H4 (cell line): ENCODE measurements around the gene PLCXD1. TPM values are rescaled to one million over a fixed set of nuclear protein-coding genes. Genes with fewer than 3 reads are reported as not detected.
"Not testable (repeated sequence)": the region's sequence is repeated elsewhere in the genome, so short reads cannot be mapped to it uniquely, and the experiment has no call there.

ENCODE experiments used
- DNase-seq: peaks from one replicate; pipeline ENCODE4 v3.0.0-alpha.2; 2015; ENCODE audit warnings: low spot score
- total RNA-seq: library from RNA; depleted of rRNA; stranded (reverse); fragments of >200 nt; shearing (Covaris generic); gene quantifications from 2 replicates; pipeline ENCODE4 v1.2.3, GENCODE V29; 2014

The PLCXD1 gene
- total RNA-seq, 1 experiment from 2014 or later, result 7.7 TPM

DNA sequence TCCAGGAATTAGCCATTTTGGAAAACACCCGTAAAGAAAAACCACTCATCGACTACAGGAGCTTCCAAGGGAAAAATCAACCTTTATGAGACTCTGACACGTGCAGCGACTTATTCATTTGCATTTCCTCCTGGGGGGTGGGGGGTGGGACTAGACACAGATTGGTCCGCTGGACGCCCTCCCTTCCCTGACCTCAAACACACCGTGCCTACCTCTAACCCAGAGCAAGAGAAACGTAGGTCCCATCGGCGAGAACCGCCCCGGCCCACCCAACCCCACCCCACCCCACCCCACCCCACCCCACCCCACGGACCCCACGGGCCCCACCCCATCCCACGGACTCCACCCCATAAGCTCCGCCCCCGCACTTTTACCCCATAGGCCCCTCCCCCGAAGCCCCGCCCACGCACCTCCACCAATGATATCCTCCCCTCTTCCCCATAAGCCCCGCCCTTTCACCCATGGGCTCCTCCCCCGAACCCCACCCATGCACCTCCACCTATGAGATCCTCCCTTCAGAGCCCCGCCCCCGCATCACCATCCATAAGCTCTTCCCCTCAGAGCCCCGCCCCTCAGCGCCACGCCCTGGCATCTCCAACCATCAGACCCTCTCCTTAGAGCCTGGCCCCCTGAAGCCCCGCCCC, 36.4 kb downstream of the PLCXD1 start:
- DNase-seq, result no peak

DNA sequence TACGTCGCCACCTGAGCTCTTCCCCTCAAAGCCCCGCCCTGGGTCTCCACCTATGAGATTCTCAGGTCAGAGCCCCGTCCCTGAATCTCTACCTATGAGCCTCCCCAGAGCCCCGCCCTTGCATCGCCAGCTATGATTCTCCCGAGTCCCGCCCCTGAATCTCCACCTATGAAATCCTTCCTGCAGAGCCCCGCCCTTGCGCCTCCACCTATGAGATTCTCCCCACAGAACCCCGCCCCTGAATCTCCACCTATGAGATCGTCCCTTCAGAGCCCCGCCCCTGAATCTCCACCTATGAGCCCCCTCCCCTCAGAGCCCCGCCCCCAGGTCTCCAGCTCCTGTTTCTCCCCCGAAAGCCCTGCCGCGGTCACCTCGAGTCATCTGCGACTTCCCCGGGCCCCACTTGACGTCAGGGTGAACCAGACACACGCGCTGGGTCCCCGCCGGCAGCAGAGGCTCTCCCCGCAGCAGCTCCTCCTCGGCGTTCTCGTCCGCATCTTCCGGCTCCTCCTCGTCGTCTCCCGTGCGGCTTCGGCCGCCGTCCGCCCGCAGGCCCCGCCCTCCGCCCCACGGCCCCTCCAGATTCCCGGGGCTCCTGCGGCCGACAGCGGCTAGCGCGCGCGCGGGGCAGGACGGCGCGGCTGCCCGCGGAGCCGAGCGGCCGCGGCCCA, 37.0 kb downstream of the PLCXD1 start:
- DNase-seq, result peak; percentile 97

DNA sequence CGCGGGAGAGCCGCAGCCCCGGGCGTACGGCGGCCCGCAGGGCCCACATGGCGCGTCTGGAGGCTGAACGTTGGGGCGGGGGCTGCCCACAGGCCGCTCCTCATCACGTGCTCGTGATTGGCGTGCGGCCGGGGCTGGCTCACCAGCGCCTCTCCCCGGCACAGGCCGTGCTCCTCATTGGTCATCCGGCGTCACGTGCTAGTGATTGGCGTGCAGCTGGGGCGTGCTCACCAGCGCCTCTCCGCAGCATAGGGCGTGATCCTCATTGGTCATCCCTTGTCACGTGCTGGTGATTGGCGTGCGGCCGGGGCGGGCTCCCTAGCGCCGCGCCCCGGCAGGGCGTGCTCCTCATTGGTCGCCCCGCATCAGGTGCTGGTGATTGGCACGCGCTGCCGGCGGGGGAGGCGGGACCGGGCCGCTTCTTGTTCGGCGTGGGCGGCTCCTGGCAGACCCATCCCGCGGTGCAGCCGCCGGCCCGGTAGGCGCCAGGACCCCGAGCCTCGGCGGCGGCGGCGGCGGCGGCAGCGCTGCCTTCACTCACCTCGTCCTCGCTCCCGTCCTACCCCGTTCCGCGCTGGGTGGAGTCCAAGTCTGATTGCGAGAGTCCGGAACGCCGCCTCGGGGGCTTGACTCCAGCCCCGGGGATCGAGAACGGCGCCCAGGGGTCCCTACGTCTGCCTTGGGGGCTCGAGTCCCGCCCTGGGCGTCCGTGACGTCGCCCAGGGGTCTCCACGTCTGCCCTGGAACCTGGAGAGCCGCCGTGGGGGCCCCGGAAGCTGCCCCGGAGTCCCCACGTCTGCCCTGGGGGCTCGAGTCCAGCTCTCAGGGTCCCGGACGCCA, 37.8 kb downstream of the PLCXD1 start, which contains the start of gene GTPBP6:
Gene GTPBP6, minus strand, starts transcription at position 58 of the 840 bp plus-strand sequence. Its CDS starts 9 bp downstream, at position 49.
- peak; percentile 100 for DNase-seq

DNA sequence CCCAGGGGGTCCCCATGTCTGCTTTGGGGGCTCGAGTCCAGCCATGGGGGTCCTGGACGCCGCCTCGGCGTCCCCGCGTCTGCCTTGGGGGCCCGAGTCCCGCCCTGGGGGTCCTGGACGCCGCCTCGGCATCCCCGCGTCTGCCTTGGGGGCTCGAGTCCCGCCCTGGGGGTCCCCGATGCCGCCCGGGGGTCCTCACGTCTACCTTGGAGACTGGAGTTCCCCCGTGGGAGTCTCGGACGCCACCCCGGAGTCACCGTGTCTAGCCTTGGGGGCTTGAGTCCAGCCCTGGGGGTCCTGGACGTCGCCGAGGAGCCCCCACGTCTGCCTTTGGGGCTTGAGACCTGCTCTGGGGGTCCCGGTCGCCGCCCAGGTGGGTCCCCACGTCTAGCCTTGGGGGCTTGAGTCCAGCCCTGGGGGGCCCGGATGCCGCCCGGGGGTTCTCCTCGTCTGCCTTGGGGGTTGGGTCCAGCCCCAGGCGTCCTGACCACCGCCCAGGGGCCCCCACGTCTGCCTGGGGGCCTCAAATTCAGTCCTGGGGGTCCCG, 38.5 kb downstream of the PLCXD1 start:
- DNase-seq, result no peak

DNA sequence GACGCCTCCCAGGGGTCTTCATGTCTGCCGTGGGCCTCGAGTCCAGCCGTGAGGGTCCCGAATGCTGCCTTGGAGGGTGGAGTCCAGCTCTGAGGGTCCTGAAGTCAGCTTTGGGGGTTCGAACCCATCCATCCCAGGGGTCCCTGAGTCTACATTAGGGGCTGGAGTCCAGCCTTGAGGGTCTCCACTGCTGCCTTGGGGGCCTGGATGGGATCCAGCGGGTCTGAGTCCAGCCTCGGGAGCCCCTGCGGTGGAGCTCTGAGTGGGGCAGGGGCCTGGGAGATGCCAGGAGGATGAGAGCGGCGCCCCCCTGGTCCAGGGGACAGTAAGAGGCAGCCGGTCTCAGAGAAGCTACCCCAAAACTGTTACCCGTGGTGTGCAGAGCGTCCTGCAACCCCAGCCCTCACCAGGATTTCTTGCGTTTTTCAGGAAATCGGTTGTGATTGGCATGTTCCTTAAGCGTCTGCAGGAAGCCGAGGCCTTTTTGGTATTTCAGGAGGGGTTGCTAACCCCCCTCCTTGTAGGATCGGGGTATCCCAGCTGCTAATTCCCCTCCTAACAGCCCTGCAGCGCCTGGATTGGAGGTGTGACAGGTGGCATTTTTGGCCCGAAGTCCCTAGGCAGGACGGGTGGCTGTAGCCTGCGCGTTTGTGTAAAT, 39.1 kb downstream of the PLCXD1 start:
- no peak for DNase-seq

DNA sequence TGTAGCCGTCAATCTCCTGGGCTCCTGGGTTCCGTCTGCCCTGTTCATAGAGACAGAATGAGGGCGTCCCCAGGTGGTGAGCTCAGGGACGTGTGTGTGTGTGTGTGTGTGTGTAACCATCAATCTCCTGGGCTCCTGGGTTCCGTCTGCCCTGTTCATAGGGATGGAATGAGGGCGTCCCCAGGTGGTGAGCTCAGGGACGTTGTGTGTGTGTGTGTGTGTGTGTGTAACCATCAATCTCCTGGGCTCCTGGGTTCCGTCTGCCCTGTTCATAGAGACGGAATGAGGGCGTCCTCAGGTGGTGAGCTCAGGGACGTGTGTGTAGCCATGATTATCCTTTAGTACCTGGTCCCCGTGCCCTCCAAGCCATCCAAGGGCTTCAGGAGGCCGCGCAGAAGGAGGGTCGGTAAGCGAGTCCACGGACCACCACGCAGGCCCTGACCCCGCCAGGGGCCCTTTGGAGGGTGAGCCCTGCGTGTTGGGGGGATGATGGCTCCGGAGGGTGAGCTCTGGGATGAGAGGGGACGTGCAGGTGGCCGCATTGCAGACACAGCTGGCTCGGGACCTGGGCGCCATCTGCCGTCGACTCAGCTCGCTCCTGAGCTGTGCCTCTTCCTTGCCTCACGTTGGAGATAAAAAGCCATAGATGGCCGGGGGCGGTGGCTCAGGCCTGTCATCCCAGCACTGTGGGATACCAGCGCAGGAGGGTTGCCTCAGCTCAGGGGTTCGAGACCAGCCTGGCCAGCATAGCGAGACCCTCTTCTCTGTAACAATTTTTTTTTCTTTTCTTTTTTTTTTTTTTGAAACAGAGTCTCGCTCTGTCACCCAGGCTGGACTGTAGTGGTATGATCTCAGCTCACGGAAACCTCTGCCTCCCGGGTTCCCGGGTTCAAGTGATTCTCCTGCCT, 42.8 kb downstream of the PLCXD1 start:
- DNase-seq, result peak; percentile 90

DNA sequence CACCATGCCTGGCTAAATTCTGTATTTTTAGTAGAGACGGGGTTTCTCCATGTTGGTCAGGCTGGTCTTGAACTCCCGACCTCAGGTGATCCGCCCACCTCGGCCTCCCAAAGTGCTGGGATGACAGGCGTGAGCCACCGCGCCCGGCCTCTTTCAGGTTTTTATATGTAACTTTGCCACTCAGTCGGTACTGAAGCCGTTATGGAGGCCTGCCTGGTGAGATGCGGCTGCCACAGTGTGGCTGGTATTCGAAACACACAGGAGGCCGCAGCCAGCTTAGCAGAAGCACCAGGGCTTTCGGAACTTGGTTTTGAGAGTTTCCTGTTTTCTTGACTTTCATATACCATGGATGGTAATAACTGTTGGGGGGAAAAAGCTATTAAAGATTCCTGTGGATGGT, 43.5 kb downstream of the PLCXD1 start:
- DNase-seq, result not testable (repeated sequence)

DNA sequence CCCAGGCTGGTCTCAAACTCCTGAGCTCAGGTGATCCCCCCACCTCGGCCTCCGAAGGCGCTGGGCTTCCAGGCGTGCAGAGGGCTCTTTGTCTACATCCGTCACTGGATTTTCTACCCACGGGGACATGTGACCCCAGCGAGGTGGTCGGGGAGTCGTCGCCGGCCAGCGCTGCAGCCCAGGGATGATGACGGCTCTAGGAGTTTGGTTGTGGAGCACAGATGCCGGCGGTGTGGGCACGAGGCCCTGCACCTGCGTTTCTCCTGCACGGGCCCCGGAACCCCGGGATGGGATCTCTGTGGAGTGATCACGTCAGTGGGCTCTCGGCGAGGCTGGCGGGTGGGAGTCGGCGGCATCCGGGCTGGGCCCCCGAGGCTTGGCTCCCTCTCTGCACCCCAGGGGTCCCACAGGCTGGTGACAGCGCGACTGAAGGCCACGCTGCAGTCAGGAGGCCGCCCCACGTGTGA, 46.5 kb downstream of the PLCXD1 start:
- no peak for DNase-seq

DNA sequence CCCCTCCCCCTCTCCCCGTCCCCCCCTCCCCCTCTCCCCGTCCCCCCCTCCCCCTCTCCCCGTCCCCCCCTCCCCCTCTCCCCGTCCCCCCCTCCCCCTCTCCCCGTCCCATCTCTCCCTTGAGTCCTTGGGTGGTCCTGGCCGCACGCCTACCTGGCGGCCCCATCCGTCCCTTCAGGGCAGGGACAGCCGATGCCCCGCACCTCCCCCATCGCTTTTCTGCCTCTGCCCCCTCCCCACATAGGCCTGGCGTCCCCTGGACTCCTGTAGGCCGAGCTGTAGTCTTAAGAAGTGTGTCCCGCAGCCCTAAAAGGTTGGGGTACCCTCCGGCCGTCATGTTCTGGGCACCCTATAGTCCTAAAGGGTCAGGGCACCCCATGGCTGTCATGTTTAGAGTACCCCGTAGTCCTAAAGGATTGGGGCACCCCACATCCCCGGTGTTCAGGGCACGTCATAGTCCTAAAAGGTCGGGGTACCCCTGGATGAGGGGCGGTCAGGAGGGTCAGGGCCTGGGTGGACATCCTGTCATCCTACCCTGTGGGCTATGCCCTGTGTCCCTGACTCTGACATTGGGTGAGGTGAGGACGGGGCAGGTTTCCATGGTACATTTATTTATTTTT, 48.2 kb downstream of the PLCXD1 start:
- no peak for DNase-seq

DNA sequence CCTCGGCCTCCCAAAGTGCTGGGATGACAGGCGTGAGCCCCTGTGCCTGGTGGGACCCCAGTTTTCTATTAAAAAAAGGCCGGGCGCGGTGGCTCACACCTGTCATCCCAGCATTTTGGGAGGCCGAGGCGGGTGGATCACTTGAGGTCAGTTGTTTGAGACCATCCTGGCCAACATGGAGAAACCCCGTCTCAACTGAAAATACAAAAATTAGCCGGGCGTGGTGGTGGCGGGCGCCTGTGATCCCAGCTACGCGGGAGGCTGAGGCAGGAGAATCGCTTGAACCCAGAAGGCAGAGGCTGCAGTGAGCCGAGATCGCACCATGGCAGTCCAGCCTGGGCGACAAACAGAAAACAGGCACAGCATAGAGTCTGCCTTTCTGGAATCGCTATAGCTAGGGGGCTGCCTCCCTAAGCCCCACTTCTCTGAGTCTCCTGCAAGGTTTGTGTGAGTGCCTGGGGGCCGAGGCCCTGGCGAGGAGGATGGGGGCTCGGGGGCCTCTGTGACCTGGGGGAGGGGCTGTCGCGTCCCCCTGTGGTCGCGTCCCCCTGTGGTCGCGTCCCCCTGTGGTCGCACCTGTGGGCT, 49.1 kb downstream of the PLCXD1 start:
- DNase-seq, result not testable (repeated sequence)

DNA sequence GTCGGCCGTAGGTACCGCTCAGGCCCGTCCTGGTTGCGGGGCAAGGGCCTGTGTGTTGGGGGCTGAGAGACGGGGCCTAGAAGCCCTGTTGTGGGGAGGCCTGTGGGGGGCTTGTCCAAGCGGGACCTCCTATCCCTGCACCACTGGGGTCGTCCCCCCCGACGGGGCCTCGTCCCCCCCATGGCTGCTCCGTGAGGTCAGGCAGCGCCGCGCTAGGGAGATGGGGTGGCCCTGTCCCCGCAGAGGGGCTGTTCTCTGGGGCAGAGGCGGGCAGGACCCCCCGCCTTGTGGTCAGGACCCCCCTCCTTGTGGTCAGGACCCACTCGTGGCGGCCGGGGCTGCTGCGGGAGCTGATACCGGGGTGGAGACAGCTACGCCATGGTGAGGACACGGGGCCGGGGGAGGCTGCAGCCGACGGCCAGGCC, 49.6 kb downstream of the PLCXD1 start:
- no peak for DNase-seq

DNA sequence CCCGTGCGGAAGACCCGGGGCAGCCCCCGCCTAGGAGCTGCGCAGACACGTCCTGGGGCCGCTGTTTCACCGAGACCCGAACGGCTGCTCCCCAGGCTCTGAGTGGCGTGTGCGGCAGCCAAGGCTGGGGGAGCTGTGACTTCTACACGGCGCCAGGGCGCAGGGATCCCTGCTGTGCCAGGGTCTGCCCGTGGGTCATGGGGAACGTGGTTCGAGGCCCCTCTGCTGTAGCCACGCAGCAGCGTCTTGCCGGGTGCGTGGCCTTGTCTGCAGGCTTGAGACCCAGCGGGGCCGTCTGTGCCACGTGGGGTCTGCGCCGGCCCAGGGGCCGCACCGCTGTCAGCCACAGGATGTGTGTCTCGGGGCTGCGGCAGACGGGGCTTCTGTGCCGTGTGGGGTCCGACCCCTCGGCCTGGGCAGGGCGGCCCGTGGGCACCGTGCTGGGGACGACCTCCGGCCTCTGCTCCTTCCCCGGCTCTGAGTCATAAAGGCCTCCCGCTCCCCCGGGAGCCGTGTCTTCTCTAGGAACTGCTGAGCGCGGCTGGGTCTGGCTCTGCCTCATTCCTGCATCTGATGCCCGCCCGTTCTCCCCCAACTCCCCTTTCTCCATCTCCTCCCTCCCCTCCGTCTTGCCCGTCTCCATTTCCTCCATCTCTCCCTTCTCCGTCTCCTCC, 50.1 kb downstream of the PLCXD1 start:
- no peak for DNase-seq

DNA sequence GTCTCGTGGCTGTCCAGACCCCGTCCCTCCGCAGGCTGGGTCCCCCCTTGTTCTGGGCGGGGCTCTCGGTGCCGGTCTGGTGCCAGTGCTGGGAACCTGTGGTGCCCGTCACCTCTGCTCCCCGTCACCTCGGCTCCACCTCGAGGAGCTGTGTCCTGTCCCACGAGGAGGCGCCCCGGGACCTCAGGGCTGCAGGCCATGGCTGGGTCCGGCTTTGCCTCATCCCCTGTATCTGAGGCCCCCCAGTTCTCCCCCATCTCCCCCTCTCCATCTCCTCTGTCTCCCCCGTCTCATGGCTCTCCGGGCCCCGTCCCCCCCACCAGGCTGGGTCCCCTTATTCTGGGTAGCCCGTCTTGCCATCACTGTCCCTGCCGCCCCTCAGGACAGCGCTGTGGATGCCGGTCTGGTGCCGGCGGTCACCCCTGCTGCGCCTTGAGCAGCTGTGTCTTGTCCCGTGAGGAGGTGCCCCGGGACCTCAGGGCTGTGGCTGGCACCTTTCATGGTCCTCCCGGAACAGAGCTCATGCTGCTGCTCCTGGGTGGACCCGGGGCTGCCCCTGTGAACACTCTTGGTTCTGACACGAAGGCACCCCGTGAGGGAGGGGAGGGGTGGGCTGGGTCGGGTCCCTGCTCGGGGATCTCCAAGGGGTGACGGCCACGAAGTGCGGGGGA, 50.8 kb downstream of the PLCXD1 start:
- DNase-seq, result no peak

DNA sequence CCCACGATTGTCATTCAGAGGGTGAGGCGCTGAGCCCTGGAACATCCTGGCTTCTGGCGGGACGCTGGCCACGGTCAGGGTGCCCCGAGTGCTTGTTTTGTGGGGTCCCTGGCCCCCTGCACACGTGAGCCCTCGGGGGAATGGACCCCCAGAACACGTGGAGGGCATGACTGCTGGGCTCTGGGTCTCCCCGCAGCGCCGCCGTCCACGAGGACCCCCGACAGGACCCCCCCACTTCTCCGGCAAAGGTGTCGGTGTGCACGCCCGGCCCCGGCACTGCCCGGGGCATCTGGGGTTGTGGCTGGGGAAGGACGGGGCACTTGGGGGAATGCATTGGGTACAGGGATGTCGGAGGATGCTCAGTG, 51.3 kb downstream of the PLCXD1 start:
- no peak for DNase-seq

DNA sequence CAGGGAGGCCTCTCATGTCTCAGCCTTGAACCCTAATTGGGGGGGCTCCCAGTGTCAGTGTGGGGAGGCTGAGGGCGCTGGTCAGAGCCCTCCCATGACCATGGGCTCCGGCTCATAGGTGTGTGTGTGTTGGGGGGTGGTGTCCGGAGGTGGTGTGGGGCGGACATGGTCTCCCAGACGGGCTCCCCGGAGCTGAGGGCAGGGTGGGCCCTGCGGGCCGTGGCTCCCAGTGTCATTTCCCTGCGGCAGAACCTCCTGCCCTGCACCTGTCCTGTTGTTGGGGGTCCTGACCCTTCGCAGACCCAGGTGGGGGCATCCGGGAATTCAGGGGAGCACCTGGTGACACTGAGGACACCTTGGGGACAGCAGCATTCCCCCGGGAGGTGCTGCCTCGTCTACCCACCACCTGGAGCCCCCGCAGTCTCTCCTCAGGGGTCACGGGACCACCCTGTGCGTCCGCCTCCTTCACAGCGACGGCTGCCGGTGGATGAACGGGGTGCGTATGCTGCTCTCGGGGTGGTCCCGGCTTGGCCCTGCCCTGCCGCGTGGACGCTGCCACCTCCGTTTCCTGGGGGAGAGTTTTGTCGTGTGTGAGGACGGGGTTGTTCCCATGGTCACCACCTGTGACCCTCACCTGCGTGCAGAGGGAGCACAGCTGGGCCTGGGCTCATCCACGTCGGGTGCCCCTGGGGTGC, 51.9 kb downstream of the PLCXD1 start:
- DNase-seq, result no peak

DNA sequence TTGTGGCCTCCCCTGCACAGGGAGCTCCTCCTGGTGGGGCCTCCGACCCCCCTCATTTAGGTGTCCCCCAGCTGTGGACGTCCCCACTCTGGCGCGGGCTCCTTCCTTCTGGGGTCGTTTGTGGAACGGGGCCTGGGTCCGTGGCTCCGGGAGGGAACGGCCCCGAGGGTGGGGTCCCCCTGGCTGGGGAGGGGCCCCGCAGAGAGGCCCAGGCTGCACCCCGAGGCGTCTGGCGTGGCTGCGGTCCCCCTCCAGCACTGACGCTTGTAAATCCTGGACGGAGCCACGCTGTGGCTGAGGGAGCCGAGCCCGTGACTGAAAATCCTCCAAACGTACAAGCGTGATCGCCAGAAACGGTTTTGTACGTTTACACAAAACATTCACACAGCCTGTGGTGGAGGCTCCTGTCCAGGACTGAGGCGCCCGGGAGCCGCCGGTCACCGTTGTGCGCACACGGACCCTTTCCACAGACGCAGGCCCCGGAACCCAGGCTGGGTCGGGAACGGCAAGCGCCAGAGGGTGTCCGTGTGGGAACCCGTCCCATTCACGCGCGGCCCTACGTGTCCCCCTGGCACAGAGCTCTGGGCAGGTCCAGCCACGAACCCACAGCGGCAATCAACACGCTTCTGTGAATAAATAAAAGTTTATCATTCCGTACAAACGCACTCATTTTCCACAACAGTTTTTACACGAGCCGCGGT, 52.6 kb downstream of the PLCXD1 start:
- no peak for DNase-seq

DNA sequence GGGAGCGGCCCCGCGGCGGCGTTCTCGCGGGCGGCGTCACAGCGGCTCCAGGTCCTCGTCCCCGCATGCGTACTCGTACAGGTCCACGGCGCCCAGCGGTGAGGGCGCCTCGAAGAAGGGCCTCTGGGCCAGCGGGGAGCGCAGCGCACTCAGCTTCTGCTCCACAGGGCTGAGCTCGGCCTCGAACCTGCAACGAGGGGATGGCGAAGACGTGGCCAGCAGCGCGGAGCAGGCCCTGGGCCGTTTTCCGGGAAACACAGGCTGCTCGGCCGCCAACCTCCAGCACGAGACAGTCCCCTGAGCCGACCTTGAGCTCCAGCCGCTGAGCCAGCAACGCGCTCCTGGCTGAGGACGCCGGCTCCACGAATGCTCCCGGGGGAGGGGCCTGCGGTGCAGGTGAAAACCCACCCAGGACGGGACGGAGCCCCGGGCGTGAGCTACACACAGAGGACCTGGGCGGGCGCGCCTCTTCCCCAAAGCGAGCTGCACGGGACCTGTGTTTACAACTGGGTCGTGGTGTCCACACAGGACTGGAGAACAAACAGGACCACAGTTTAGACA, 53.2 kb downstream of the PLCXD1 start:
- no peak for DNase-seq
